GM23338 (cell line): ENCODE measurements around the gene NQO1.

Experiments used
- CREB1 ChIP-seq: fragments of 250-450 bp; sonication (Bioruptor Pico); IDR thresholded peaks from 2 replicates; pipeline ENCODE4 v1.5.0; 2020; ENCODE audit warnings: low read depth, mild to moderate bottlenecking, moderate library complexity
- EZH2 ChIP-seq: fragments of 200-600 bp; sonication (generic); IDR thresholded peaks from one replicate; pipeline ENCODE4 v1.8.0; 2017; ENCODE audit warnings: antibody characterized with exemption, mild to moderate bottlenecking, low read depth; ENCODE audit not compliant: unreplicated experiment
- EZH2phosphoT487 ChIP-seq: fragments of 200-600 bp; sonication (generic); IDR thresholded peaks from one replicate; pipeline ENCODE4 v1.8.1; 2018; ENCODE audit warnings: antibody characterized with exemption; ENCODE audit not compliant: unreplicated experiment
- JUNB ChIP-seq: IDR thresholded peaks from one replicate; pipeline ENCODE4 v1.6.1; 2016; ENCODE audit warnings: antibody characterized with exemption; ENCODE audit not compliant: unreplicated experiment
- NANOG ChIP-seq: IDR thresholded peaks from 2 replicates; pipeline ENCODE4 v1.6.1; 2016; ENCODE audit warnings: antibody characterized with exemption, borderline replicate concordance
- POLR2AphosphoS5 ChIP-seq: IDR thresholded peaks from 2 replicates; pipeline ENCODE4 v1.6.1; 2016; ENCODE audit warnings: antibody characterized with exemption, low read depth
- STAT1 ChIP-seq: IDR thresholded peaks from one replicate; pipeline ENCODE4 v1.6.1; 2016; ENCODE audit warnings: antibody characterized with exemption; ENCODE audit not compliant: unreplicated experiment
- ZNF114 ChIP-seq: fragments of 250-450 bp; sonication (Bioruptor Pico); IDR thresholded peaks from 2 replicates; pipeline ENCODE4 v1.5.0; 2020; ENCODE audit warnings: mild to moderate bottlenecking, moderate library complexity
- ZNF331 ChIP-seq: fragments of 250-450 bp; sonication (Bioruptor Pico); IDR thresholded peaks from 2 replicates; pipeline ENCODE4 v1.5.0; 2020; ENCODE audit warnings: low read depth, mild to moderate bottlenecking, moderate library complexity
- TF ChIP-seq, protein P1 (sequence below), 2 experiments: fragments of 200-600 bp in 1 of 2; sonication (generic) in 1 of 2; conservative IDR thresholded peaks; 2 replicates each; pipeline versions ENCODE4 v1.5.1 to v1.6.1; 2016 to 2017; ENCODE audit warnings: antibody characterized with exemption in 2 of 2, low read depth in 2 of 2, mild to moderate bottlenecking in 2 of 2, moderate library complexity in 1 of 2
- TF ChIP-seq, protein P2 (sequence below): IDR thresholded peaks from 2 replicates; pipeline ENCODE4 v1.6.1; 2016; ENCODE audit warnings: antibody characterized with exemption
- TF ChIP-seq, protein P3 (sequence below): IDR thresholded peaks from one replicate; pipeline ENCODE4 v1.6.1; 2018; ENCODE audit warnings: antibody characterized with exemption; ENCODE audit not compliant: unreplicated experiment

DNA sequence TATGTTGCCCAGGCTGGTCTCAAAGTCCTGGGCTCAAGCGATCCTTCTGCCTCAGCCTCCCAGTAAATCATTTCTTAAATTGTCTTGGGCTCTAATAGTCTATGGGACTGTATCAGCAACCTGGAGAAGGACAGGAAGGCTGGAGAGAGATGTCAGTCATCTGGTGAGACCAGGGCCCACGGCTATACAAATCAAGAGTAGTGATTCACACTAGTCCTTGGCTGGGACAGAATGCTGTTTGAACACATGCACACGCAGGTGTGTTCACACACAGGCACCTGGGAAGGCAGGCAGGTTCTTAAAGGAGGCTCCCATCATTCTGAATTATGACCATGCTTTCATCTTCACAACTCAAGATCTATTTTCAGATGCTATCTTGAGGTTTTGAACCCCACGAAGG, 14.1 kb downstream of the NQO1 start:
- TF ChIP-seq, protein P1, sequence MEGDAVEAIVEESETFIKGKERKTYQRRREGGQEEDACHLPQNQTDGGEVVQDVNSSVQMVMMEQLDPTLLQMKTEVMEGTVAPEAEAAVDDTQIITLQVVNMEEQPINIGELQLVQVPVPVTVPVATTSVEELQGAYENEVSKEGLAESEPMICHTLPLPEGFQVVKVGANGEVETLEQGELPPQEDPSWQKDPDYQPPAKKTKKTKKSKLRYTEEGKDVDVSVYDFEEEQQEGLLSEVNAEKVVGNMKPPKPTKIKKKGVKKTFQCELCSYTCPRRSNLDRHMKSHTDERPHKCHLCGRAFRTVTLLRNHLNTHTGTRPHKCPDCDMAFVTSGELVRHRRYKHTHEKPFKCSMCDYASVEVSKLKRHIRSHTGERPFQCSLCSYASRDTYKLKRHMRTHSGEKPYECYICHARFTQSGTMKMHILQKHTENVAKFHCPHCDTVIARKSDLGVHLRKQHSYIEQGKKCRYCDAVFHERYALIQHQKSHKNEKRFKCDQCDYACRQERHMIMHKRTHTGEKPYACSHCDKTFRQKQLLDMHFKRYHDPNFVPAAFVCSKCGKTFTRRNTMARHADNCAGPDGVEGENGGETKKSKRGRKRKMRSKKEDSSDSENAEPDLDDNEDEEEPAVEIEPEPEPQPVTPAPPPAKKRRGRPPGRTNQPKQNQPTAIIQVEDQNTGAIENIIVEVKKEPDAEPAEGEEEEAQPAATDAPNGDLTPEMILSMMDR (conservative IDR thresholded peaks at IDR 0.05; ENCODE audit: low read depth in 2 of 2): no peak
- TF ChIP-seq ZNF331 (CRISPR knock-in tag): no peak
- TF ChIP-seq, protein P2, sequence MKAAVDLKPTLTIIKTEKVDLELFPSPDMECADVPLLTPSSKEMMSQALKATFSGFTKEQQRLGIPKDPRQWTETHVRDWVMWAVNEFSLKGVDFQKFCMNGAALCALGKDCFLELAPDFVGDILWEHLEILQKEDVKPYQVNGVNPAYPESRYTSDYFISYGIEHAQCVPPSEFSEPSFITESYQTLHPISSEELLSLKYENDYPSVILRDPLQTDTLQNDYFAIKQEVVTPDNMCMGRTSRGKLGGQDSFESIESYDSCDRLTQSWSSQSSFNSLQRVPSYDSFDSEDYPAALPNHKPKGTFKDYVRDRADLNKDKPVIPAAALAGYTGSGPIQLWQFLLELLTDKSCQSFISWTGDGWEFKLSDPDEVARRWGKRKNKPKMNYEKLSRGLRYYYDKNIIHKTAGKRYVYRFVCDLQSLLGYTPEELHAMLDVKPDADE: no peak
- no peak for TF ChIP-seq EZH2
- no peak for TF ChIP-seq POLR2AphosphoS5
- TF ChIP-seq CREB1 (CRISPR knock-in tag): no peak
- TF ChIP-seq, protein P3, sequence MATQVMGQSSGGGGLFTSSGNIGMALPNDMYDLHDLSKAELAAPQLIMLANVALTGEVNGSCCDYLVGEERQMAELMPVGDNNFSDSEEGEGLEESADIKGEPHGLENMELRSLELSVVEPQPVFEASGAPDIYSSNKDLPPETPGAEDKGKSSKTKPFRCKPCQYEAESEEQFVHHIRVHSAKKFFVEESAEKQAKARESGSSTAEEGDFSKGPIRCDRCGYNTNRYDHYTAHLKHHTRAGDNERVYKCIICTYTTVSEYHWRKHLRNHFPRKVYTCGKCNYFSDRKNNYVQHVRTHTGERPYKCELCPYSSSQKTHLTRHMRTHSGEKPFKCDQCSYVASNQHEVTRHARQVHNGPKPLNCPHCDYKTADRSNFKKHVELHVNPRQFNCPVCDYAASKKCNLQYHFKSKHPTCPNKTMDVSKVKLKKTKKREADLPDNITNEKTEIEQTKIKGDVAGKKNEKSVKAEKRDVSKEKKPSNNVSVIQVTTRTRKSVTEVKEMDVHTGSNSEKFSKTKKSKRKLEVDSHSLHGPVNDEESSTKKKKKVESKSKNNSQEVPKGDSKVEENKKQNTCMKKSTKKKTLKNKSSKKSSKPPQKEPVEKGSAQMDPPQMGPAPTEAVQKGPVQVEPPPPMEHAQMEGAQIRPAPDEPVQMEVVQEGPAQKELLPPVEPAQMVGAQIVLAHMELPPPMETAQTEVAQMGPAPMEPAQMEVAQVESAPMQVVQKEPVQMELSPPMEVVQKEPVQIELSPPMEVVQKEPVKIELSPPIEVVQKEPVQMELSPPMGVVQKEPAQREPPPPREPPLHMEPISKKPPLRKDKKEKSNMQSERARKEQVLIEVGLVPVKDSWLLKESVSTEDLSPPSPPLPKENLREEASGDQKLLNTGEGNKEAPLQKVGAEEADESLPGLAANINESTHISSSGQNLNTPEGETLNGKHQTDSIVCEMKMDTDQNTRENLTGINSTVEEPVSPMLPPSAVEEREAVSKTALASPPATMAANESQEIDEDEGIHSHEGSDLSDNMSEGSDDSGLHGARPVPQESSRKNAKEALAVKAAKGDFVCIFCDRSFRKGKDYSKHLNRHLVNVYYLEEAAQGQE: no peak
- no peak for TF ChIP-seq NANOG
- TF ChIP-seq EZH2phosphoT487: no peak
- no peak for TF ChIP-seq STAT1
- no peak for TF ChIP-seq ZNF114 (CRISPR knock-in tag)
- no peak for TF ChIP-seq JUNB
